Adrenal gland (tissue), 5 donors: ENCODE data around the gene SLC5A6.

ENCODE experiments used
- POLR2A ChIP-seq, 2 donors: fragments of 450-650 bp; IDR thresholded peaks; one replicate each; pipeline ENCODE4 v1.6.1; 2017; ENCODE audit warnings: antibody characterized with exemption in 2 of 2, mild to moderate bottlenecking in 2 of 2, moderate library complexity in 1 of 2
- TF ChIP-seq, protein P1 (sequence below), 6 experiments: fragments of 450-650 bp in 4 of 6; fragments of 200-600 bp in 2 of 6; sonication (generic) in 1 of 6; IDR thresholded peaks; 1 replicate in 5 of 6; 2 replicates in 1 of 6; pipeline versions ENCODE4 v1.5.1 to v1.8.0; 2016 to 2021; ENCODE audit warnings: antibody characterized with exemption in 6 of 6, mild to moderate bottlenecking in 2 of 6, moderate library complexity in 1 of 6
- donor health status: DM: no; HTN: no; CAD: no.

DNA sequence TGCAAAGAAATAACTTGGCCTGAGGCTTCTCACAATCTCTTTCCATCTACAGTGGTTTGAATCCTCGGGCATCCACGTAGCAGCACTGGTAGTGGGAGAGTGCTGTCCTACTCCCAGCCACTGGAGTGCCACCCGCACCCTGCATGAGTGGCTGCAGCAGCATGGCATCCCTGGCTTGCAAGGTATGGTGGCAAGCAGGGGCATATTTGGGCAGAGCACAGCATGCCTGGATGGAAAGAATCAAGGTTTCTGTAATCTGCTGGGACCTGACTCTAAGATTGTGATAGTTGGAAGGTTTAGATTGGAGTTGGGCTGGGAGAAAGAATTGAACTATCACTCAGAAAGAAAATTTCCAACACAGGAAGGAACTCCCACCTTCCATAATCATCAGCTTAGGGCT is 9.1 kb upstream of the SLC5A6 start:
- TF ChIP-seq, protein P1, sequence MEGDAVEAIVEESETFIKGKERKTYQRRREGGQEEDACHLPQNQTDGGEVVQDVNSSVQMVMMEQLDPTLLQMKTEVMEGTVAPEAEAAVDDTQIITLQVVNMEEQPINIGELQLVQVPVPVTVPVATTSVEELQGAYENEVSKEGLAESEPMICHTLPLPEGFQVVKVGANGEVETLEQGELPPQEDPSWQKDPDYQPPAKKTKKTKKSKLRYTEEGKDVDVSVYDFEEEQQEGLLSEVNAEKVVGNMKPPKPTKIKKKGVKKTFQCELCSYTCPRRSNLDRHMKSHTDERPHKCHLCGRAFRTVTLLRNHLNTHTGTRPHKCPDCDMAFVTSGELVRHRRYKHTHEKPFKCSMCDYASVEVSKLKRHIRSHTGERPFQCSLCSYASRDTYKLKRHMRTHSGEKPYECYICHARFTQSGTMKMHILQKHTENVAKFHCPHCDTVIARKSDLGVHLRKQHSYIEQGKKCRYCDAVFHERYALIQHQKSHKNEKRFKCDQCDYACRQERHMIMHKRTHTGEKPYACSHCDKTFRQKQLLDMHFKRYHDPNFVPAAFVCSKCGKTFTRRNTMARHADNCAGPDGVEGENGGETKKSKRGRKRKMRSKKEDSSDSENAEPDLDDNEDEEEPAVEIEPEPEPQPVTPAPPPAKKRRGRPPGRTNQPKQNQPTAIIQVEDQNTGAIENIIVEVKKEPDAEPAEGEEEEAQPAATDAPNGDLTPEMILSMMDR (IDR thresholded peaks at IDR 0.05) = no peak
- no peak for TF ChIP-seq POLR2A (IDR thresholded peaks at IDR 0.05)
